Karpas-422 (cell line): ENCODE data around the gene AMDHD1. TPM values are rescaled to one million over a fixed set of nuclear protein-coding genes. Genes with fewer than 3 reads are reported as not detected.

ENCODE experiments used
- DNase-seq: peaks from one replicate; pipeline ENCODE4 v3.0.0-alpha.2; 2015
- H2AFZ ChIP-seq: fragments of 200-600 bp; sonication (generic); 2 replicates; pipeline ENCODE4 v1.6.1; 2014; ENCODE audit warnings: antibody characterized with exemption, low read length, mixed read lengths
- H3K27ac ChIP-seq: fragments of 200-600 bp; sonication (generic); 2 replicates; pipeline ENCODE4 v1.5.1; 2014; ENCODE audit warnings: mild to moderate bottlenecking, low read length, moderate library complexity
- H3K27me3 ChIP-seq: fragments of 200-600 bp; sonication (generic); 2 replicates; pipeline ENCODE4 v1.6.1; 2014; ENCODE audit warnings: low read length, mixed read lengths
- H3K36me3 ChIP-seq: fragments of 200-600 bp; sonication (generic); 2 replicates; pipeline ENCODE4 v1.6.1; 2014; ENCODE audit warnings: low read length, mixed read lengths; ENCODE audit not compliant: insufficient read depth
- H3K4me1 ChIP-seq: fragments of 200-600 bp; sonication (generic); 2 replicates; pipeline ENCODE4 v1.6.1; 2014; ENCODE audit warnings: mild to moderate bottlenecking, low read length, mixed read lengths
- H3K4me2 ChIP-seq: fragments of 200-600 bp; sonication (generic); 2 replicates; pipeline ENCODE4 v1.6.1; 2014; ENCODE audit warnings: low read length, low read depth, mild to moderate bottlenecking; ENCODE audit not compliant: poor library complexity, severe bottlenecking
- H3K4me3 ChIP-seq: fragments of 200-600 bp; sonication (generic); 2 replicates; pipeline ENCODE4 v1.5.1; 2014; ENCODE audit warnings: mild to moderate bottlenecking, antibody characterized with exemption, low read length, mixed read lengths
- H3K79me2 ChIP-seq: fragments of 200-600 bp; sonication (generic); 2 replicates; pipeline ENCODE4 v1.6.1; 2014; ENCODE audit warnings: mild to moderate bottlenecking, low read length, mixed read lengths
- H3K9ac ChIP-seq: fragments of 200-600 bp; sonication (generic); 2 replicates; pipeline ENCODE4 v1.6.0; 2014; ENCODE audit warnings: low read length
- H3K9me2 ChIP-seq: fragments of 200-600 bp; sonication (generic), shearing (Covaris generic); replicated peaks from 2 replicates; pipeline ENCODE4 v1.6.0; 2014; ENCODE audit warnings: mild to moderate bottlenecking, low read length, moderate library complexity; ENCODE audit not compliant: insufficient read depth
- H3K9me3 ChIP-seq: fragments of 300-700, 200-600 bp; sonication (generic); 2 replicates; pipeline ENCODE4 v1.6.1; 2014; ENCODE audit warnings: low read length, mixed read lengths
- H4K20me1 ChIP-seq: fragments of 200-600 bp; sonication (generic); 2 replicates; pipeline ENCODE4 v1.6.1; 2014; ENCODE audit warnings: mild to moderate bottlenecking, antibody characterized with exemption, low read length, low read depth; ENCODE audit not compliant: insufficient read depth
- total RNA-seq: library from RNA; depleted of rRNA; stranded (reverse); fragments of >200 nt; shearing (Covaris generic); gene quantifications from 2 replicates; pipeline ENCODE4 v1.2.3, GENCODE V29; 2014; ENCODE audit warnings: low replicate concordance

The AMDHD1 gene
- total RNA-seq, 1 experiment from 2014 or later = 0.56 TPM

DNA sequence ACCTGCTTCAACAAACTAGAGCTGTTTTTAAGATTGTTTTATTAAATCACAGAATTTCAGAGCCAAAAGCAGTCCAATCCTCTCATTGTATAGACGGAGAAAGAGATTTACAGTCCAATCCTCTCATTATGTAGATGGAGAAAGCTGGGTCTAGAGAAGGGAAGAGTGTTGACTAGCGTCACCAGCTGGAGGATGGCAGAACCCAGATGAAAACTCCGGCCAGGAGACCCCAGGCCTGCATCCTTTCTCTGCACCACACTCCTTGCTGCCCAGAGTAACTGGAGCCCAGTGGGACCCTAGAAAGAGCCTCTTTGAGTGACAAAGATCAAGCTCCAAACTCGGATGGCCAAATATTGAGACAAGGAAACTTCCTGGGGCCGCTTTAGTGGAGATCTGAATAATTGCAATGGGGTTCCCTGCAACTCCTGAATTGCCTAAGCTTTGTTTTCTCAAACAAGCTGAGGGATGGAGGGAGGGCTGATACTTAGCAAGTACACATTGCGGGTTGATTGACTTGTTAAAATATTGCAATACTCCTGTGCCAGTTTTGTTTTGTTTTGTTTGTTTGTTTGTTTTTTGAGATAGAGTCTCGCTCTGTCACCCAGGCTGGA, 12.5 kb downstream of the AMDHD1 start:
- H2AFZ ChIP-seq = no peak overlapping the region
- no peaks in the 10 kb centered on the region for H3K27me3 ChIP-seq
- H3K4me3 ChIP-seq = no peak overlapping the region
- no peak overlapping the region for H3K9ac ChIP-seq
- DNase-seq = no peak
- H3K9me3 ChIP-seq = no peaks in the 10 kb centered on the region
- no peak overlapping the region for H3K4me2 ChIP-seq
- no peaks in the 10 kb centered on the region for H3K9me2 ChIP-seq
- H3K79me2 ChIP-seq = no peaks in the 10 kb centered on the region
- no peaks in the 10 kb centered on the region for H3K4me1 ChIP-seq
- H4K20me1 ChIP-seq = no peaks in the 10 kb centered on the region
- no peaks in the 10 kb centered on the region for H3K36me3 ChIP-seq
- H3K27ac ChIP-seq = no peak overlapping the region

GRCh38 chr12:95956557-95957145, 13.5 kb downstream of the AMDHD1 start:
- Histone ChIP-seq H3K27me3 (no peaks in the 10 kb centered on the region), H3K9me3 (no peaks in the 10 kb centered on the region), H3K79me2 (no peaks in the 10 kb centered on the region), H2AFZ (no peak overlapping the region), H3K4me2 (no peak overlapping the region), H3K4me1 (no peaks in the 10 kb centered on the region), H4K20me1 (no peaks in the 10 kb centered on the region), H3K4me3 (no peak overlapping the region), H3K9ac (no peak overlapping the region), H3K9me2 (no peaks in the 10 kb centered on the region), H3K36me3 (no peaks in the 10 kb centered on the region), H3K27ac (no peak overlapping the region)
- DNase-seq = no peak

GRCh38 chr12:95959107-95959506, 16.0 kb downstream of the AMDHD1 start:
- Histone ChIP-seq H3K27me3 (no peaks in the 10 kb centered on the region), H3K9ac (no peak overlapping the region), H3K4me2 (no peak overlapping the region), H3K27ac (no peak overlapping the region), H3K4me1 (no peaks in the 10 kb centered on the region), H4K20me1 (no peaks in the 10 kb centered on the region), H3K9me2 (no peaks in the 10 kb centered on the region), H3K9me3 (no peaks in the 10 kb centered on the region), H3K4me3 (no peak overlapping the region), H2AFZ (no peak overlapping the region), H3K36me3 (no peaks in the 10 kb centered on the region), H3K79me2 (no peaks in the 10 kb centered on the region)
- peak; percentile 62 for DNase-seq

GRCh38 chr12:95960241-95960640, 17.1 kb downstream of the AMDHD1 start:
- no peaks in the 10 kb centered on the region for H3K9me3 ChIP-seq
- no peak for DNase-seq
- H3K9ac ChIP-seq = no peak overlapping the region
- H3K4me2 ChIP-seq = no peak overlapping the region
- H3K4me3 ChIP-seq = no peak overlapping the region
- H2AFZ ChIP-seq = no peak overlapping the region
- H3K9me2 ChIP-seq = no peaks in the 10 kb centered on the region
- no peaks in the 10 kb centered on the region for H3K36me3 ChIP-seq
- no peak overlapping the region for H3K27ac ChIP-seq
- H3K79me2 ChIP-seq = no peaks in the 10 kb centered on the region
- H3K4me1 ChIP-seq = no peaks in the 10 kb centered on the region
- no peaks in the 10 kb centered on the region for H3K27me3 ChIP-seq
- H4K20me1 ChIP-seq = no peaks in the 10 kb centered on the region

DNA sequence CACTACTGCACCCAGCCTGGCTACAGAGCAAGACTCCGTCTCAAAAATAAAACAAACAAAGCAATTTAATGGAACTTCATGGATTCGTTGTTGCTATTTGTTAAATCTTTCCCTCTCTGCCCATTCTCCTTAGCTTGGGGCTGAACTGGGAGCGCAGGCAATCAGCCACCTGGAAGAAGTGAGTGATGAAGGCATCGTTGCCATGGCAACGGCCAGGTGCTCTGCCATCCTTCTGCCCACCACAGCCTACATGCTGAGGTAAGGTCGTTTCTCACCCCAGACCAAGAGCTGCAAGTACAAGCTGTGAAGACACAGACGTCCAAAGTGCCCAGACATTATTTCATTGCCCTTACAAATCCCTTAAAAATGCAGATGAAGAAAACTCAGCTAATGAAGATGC, 19.1 kb downstream of the AMDHD1 start:
- no peaks in the 10 kb centered on the region for H4K20me1 ChIP-seq
- no peaks in the 10 kb centered on the region for H3K9me2 ChIP-seq
- no peak overlapping the region for H3K4me3 ChIP-seq
- DNase-seq = no peak
- H3K36me3 ChIP-seq = no peaks in the 10 kb centered on the region
- no peaks in the 10 kb centered on the region for H3K27me3 ChIP-seq
- H3K27ac ChIP-seq = no peak overlapping the region
- no peak overlapping the region for H3K4me2 ChIP-seq
- no peaks in the 10 kb centered on the region for H3K9me3 ChIP-seq
- H3K9ac ChIP-seq = no peak overlapping the region
- H3K4me1 ChIP-seq = no peaks in the 10 kb centered on the region
- H2AFZ ChIP-seq = no peak overlapping the region
- no peaks in the 10 kb centered on the region for H3K79me2 ChIP-seq

DNA sequence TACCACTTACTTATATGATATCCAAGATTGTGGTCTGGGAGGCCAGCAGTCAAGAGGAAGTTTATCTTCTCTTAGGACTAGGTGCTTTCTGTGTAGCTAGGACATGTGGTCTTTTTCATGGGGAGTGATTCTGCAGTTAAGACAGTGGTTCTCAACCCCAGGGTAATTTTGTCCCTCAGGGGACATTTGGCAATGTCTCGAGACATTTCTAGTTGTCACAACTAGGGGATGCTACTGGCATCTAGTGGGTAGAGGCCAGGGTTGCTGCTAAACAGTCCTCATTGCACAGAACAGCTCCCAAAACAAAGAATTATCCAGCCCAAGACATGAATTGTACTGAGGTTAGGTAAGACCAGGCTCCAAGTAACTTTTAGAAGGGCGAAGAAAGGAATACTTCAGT, 20.0 kb downstream of the AMDHD1 start:
- H3K4me3 ChIP-seq = no peak overlapping the region
- H3K36me3 ChIP-seq = no peaks in the 10 kb centered on the region
- H2AFZ ChIP-seq = no peak overlapping the region
- H3K4me1 ChIP-seq = no peaks in the 10 kb centered on the region
- no peaks in the 10 kb centered on the region for H3K27me3 ChIP-seq
- no peak overlapping the region for H3K4me2 ChIP-seq
- H4K20me1 ChIP-seq = no peaks in the 10 kb centered on the region
- H3K9ac ChIP-seq = no peak overlapping the region
- no peaks in the 10 kb centered on the region for H3K9me3 ChIP-seq
- no peaks in the 10 kb centered on the region for H3K79me2 ChIP-seq
- no peaks in the 10 kb centered on the region for H3K9me2 ChIP-seq
- DNase-seq = peak; percentile 53
- no peak overlapping the region for H3K27ac ChIP-seq

GRCh38 chr12:95966287-95966870, 23.2 kb downstream of the AMDHD1 start:
- no peak overlapping the region for H2AFZ ChIP-seq
- H4K20me1 ChIP-seq = no peaks in the 10 kb centered on the region
- H3K27ac ChIP-seq = no peak overlapping the region
- H3K36me3 ChIP-seq = no peaks in the 10 kb centered on the region
- no peaks in the 10 kb centered on the region for H3K4me1 ChIP-seq
- H3K9ac ChIP-seq = no peak overlapping the region
- H3K9me2 ChIP-seq = no peaks in the 10 kb centered on the region
- H3K9me3 ChIP-seq = no peaks in the 10 kb centered on the region
- H3K4me2 ChIP-seq = no peak overlapping the region
- H3K27me3 ChIP-seq = no peaks in the 10 kb centered on the region
- H3K79me2 ChIP-seq = no peaks in the 10 kb centered on the region
- no peak overlapping the region for H3K4me3 ChIP-seq
- DNase-seq = no peak

DNA sequence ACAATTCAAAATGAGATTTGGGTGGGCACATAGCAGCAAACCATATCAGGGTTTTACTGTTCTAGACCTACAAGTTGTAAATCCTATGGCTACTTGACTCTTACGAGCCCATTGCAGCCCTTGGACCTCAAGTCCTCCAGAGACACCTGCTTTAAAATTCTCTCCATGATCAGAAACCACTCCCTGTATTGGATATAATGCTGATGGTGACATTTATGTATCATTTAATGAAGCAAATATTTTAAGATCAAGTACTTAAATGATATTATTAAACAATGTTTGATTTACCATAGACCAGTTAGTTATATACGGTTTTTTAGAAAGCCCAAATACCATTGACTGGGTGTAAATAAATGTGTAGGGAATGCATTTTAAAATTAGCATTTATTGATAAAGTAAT, 24.2 kb downstream of the AMDHD1 start:
- Histone ChIP-seq H3K4me3 (no peak overlapping the region), H3K4me2 (no peak overlapping the region), H3K27me3 (no peaks in the 10 kb centered on the region), H4K20me1 (no peaks in the 10 kb centered on the region), H3K79me2 (no peaks in the 10 kb centered on the region), H2AFZ (no peak overlapping the region), H3K36me3 (no peaks in the 10 kb centered on the region), H3K4me1 (no peaks in the 10 kb centered on the region), H3K9ac (no peak overlapping the region), H3K27ac (no peak overlapping the region), H3K9me3 (no peaks in the 10 kb centered on the region), H3K9me2 (no peaks in the 10 kb centered on the region)
- no peak for DNase-seq
